ENCODE measurements around the gene GTF3C2.

DNA sequence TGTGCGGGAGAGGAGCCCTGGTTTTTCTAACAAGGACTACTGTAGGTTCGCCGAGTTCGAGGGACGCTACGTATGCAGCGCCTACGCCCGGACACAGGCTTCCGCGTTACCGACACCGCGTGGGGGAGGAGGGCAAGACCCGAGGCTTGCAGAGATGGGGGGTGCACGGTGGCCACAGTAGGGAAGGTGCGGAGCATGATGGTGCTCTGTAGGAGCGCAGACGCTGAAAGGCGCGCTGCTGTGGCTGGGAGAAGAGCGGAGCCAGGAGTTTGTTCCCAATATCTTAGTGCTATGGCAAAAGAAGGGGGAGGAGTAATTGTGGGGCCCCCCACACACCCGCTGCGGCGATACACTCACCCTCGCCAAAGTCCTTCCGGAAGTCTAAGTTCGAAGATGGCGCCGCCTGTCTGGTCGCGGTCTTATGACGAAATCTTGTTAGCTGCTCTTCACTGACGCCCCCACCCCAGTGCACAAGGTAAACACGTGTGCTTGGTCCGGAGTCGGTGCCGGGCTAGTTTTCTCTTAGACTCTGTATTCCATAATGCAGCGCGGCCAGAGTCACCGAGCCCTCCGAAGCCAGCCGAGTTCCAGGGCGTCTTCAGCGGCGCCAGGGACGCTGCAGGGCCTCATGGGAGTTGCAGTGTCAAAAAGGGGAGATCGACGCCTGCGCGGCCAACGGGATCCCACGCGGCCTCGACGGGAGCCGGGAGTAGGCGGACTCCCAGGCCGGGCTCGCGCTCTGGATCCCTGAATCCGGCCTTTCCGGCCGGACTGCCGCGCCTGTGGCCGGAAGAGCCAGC lies at the start of gene GTF3C2:
- no peak for TF ChIP-seq RFX5 (IDR thresholded peaks at IDR 0.05; ENCODE audit: low read depth, low read length)
- TF ChIP-seq, protein P1, sequence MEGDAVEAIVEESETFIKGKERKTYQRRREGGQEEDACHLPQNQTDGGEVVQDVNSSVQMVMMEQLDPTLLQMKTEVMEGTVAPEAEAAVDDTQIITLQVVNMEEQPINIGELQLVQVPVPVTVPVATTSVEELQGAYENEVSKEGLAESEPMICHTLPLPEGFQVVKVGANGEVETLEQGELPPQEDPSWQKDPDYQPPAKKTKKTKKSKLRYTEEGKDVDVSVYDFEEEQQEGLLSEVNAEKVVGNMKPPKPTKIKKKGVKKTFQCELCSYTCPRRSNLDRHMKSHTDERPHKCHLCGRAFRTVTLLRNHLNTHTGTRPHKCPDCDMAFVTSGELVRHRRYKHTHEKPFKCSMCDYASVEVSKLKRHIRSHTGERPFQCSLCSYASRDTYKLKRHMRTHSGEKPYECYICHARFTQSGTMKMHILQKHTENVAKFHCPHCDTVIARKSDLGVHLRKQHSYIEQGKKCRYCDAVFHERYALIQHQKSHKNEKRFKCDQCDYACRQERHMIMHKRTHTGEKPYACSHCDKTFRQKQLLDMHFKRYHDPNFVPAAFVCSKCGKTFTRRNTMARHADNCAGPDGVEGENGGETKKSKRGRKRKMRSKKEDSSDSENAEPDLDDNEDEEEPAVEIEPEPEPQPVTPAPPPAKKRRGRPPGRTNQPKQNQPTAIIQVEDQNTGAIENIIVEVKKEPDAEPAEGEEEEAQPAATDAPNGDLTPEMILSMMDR (conservative IDR thresholded peaks at IDR 0.05; ENCODE audit: low read depth, low read length): 0 out of 2 replicates have a peak, but pooled peaks have one; percentile 0
- TF ChIP-seq FOS (IDR thresholded peaks at IDR 0.05; ENCODE audit: low read depth, low read length): no peak
- TF ChIP-seq POLR2A (IDR thresholded peaks at IDR 0.05; ENCODE audit: low read depth, low read length): 0 out of 2 replicates have a peak, but pooled peaks have one; percentile 91
- TF ChIP-seq BHLHE40 (IDR thresholded peaks at IDR 0.05; ENCODE audit: low read depth, low read length): no peak
- TF ChIP-seq RAD21 (IDR thresholded peaks at IDR 0.05; ENCODE audit: low read length): no peak
- TF ChIP-seq, protein P2, sequence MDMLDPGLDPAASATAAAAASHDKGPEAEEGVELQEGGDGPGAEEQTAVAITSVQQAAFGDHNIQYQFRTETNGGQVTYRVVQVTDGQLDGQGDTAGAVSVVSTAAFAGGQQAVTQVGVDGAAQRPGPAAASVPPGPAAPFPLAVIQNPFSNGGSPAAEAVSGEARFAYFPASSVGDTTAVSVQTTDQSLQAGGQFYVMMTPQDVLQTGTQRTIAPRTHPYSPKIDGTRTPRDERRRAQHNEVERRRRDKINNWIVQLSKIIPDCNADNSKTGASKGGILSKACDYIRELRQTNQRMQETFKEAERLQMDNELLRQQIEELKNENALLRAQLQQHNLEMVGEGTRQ (IDR thresholded peaks at IDR 0.05; ENCODE audit: low read depth, low read length): peak; percentile 25; the same call in 1 of the 2 replicates
- TF ChIP-seq MAFK (IDR thresholded peaks at IDR 0.05; ENCODE audit: low read depth, low read length): no peak
- peak; percentile 97 for TF ChIP-seq MAZ (IDR thresholded peaks at IDR 0.05; ENCODE audit: borderline replicate concordance, low read depth, low read length)
- peak; percentile 84 for TF ChIP-seq CEBPB (IDR thresholded peaks at IDR 0.05; ENCODE audit: low read depth, low read length)

Measured in IMR-90 (cell line).